Astrocyte of the spinal cord (primary cell): ENCODE results near the gene ANKRD53.

Source experiments
- DNase-seq: peaks from one replicate; pipeline ENCODE4 v3.0.0; 2011; ENCODE audit warnings: low read depth, low spot score
- H3K4me3 ChIP-seq: 2 replicates; pipeline ENCODE4 v1.5.1; 2011; ENCODE audit warnings: low read depth, mild to moderate bottlenecking, low read length, moderate library complexity
- in situ Hi-C: cut with HindIII; loops from 2 replicates; pipeline ENCODE4 v1.10.0; 2017; ENCODE audit warnings: low sequenced_read_pairs
- TF ChIP-seq, protein P1 (sequence below): IDR thresholded peaks from 2 replicates; pipeline ENCODE4 v1.5.1; 2012; ENCODE audit warnings: low read depth, mild to moderate bottlenecking, low read length, inconsistent platforms

ANKRD53 gene

DNA sequence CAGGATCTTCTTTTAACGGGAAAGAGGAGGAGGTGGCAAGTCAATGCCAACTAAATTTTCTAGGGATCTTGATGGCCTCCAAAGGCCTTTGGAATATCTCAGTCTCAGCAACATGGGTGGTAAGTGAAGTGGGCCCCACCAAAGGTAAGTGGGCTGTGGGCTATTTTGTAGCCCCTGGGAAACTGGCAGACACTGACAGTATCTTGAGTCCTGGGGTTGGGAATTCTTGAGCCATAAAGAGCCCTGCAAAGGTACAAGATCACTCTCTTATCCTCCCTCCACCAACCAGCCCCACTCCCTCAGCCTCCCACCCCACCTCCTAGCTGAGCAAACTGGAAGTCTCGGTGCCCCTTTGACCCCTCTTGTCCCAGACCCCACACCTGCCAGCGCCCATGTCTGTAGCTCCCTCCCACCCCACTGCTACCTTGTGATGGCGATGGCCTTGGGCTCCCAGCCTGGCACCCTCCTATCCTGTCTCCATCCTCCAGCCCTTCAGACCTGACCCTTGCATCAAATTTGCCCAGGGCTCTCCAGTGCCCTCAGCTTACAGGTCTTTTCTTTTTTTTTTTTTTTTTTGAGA lies 34.2 kb upstream of the ANKRD53 start:
- DNase-seq: no peak
- TF ChIP-seq, protein P1, sequence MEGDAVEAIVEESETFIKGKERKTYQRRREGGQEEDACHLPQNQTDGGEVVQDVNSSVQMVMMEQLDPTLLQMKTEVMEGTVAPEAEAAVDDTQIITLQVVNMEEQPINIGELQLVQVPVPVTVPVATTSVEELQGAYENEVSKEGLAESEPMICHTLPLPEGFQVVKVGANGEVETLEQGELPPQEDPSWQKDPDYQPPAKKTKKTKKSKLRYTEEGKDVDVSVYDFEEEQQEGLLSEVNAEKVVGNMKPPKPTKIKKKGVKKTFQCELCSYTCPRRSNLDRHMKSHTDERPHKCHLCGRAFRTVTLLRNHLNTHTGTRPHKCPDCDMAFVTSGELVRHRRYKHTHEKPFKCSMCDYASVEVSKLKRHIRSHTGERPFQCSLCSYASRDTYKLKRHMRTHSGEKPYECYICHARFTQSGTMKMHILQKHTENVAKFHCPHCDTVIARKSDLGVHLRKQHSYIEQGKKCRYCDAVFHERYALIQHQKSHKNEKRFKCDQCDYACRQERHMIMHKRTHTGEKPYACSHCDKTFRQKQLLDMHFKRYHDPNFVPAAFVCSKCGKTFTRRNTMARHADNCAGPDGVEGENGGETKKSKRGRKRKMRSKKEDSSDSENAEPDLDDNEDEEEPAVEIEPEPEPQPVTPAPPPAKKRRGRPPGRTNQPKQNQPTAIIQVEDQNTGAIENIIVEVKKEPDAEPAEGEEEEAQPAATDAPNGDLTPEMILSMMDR: no peak
- H3K4me3 ChIP-seq: no peak overlapping the region
- in situ Hi-C loops: no loop called here

DNA sequence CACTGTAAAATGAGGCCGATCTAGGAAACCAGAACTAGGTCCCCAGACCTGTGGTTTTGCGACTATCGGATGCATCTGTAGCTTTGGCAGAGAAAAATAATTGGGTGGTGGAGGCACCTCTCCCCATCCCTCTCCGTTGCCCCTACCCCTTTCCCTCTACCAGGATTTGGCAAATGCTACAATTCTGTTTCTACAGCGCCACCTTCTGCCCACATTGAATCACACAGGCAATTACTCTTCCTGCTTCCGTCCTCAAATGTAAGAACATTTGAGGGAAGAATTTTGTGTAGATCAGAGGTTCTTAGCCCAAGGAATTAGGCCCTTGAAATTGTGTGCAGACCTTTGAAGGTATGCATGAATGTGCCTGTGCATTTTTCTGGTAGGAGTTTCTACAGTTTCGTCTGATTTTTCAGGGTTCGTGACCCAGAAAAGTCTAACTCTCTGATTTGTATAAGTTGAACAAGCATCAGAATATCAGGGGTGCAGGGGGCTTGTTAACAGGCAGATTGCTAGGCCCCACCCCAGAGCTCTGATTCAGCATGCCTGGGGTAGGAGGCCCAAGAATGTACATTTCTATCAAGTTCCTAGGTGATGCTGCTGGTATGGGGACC lies 31.5 kb upstream of the ANKRD53 start:
- DNase-seq: peak; percentile 60
- TF ChIP-seq, protein P1: peak; percentile 79
- H3K4me3 ChIP-seq: no peak overlapping the region
- in situ Hi-C loops: no loop called here

DNA sequence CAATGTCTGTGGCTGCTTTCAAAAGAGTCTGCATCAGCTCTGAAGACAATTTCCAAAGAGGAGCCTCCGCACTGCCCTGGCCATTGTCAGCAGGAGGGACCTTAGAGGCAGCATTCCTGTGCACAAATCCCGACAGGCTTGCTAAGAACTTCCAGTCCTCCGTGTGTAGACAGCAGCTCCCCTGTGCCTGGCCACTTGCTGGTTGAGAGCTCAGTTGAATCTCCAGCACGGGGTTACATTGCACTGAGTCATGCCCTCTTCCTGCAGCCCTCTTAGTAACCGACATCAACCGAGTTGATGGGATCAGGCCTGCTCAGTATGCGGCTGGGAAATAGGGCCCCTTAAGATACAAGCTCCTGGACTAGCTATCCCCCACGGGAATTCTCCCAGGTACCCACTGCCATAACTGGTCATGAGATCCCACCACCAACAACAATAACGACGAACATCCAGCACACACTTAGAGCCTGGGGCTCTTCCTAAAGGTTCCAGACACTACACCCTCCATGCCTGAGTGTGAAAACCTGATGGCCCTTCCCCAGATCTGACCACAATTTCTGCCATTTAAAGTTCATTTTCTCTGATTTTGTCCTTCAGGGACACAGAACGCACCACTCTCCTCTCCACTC lies 30.8 kb upstream of the ANKRD53 start:
- DNase-seq: peak; percentile 51
- H3K4me3 ChIP-seq: no peak overlapping the region
- TF ChIP-seq, protein P1: no peak
- in situ Hi-C loops: no loop called here

DNA sequence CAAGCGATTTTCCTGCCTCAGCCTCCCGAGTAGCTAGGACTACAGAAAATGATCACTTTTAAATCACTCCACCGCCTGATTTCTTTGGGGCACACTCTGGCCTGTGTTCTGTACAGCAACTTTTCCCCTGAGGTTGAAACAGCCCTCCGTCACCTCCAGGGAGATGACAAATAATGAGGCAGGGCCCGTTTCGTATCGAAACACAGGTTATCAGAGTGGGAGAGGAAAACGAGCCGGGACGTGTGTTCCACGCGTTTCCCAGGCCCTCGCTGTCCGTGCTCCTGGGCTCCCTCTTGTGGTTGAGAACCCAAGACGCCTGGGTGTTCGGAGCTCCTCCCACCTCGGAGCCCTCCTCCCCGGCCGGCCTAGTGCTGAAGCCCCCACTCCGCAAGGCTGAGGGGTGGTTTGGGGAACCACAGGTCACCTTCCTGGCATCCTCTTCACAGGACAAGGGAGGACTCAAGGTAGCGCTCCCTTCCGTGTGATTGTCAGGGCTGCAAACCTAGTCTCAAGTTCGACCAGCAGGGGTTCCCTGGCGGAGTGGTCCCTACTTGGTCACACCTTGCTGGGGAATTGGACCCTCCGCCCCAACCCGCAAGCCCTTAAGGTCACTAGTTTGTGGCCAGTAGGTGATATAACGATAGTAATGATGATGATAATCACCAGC lies 30.0 kb upstream of the ANKRD53 start:
- in situ Hi-C loops: no loop called here
- DNase-seq: peak; percentile 64
- TF ChIP-seq, protein P1: peak; percentile 92
- peak overlapping the region; percentile 25 for H3K4me3 ChIP-seq

DNA sequence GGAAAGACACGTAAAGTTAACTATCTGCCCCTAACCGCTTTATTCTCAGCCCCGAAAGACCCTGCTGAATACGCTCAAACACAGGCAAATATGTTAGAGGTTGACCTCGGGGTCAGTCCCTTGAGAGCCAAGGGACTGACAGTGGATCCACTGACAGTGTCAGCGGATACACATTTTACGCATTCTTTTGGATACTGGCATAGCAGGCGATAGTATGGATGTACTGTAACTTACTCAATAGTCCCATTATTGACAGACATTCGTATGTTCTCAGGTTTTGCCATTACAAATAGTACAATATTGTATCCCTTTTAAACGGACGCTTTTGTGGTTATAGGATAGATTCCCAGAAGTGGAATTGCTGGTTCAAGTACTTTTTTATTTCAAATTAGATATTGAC lies 29.3 kb upstream of the ANKRD53 start:
- H3K4me3 ChIP-seq: no peak overlapping the region
- in situ Hi-C loops: no loop called here
- TF ChIP-seq, protein P1: no peak
- no peak for DNase-seq

DNA sequence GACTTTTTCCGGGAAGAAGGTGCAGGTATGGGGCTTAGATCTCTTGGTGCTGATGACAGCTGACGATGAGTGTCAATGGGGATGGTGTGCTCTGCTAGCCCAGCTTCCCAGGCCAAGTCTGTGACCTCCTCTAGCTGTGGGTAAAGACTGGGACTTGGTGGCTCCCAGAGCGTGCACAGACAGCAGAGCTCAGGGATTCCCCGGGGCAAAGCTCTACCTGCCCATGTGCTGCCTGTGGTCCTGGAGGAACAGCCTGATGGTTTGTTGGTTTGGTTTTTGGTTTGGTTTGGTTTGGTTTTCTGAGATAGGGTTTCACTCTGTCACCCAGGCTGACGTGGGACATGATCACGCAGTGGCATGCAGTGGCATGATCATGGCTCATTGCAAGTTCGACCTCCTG lies 23.5 kb upstream of the ANKRD53 start:
- TF ChIP-seq, protein P1: no peak
- no peak overlapping the region for H3K4me3 ChIP-seq
- in situ Hi-C loops: no loop called here
- no peak for DNase-seq
